Neural progenitor cell (in vitro differentiated cells): ENCODE data around the gene RPS6KA5. TPM values are rescaled to one million over a fixed set of nuclear protein-coding genes. Genes with fewer than 3 reads are reported as not detected.
A peak's percentile ranks its signal among the peaks of the same experiment; 100 is the strongest.

Experiments
- DNase-seq: peaks from one replicate; pipeline ENCODE4 v3.0.0-alpha.2; 2016; ENCODE audit warnings: low spot score
- H2AFZ ChIP-seq: fragments of 200-600 bp; sonication (generic); replicated peaks from 2 replicates; pipeline ENCODE4 v1.6.1; 2016; ENCODE audit warnings: antibody characterized with exemption
- H3F3A ChIP-seq: fragments of 200-600 bp; sonication (generic); 2 replicates; pipeline ENCODE4 v1.6.1; 2016; ENCODE audit warnings: antibody characterized with exemption, low read depth
- H3K27ac ChIP-seq: fragments of 200-600 bp; sonication (generic); 2 replicates; pipeline ENCODE4 v1.5.1; 2016; ENCODE audit warnings: mild to moderate bottlenecking
- H3K27me3 ChIP-seq: fragments of 200-600 bp; sonication (generic); 2 replicates; pipeline ENCODE4 v1.6.1; 2016; ENCODE audit warnings: mild to moderate bottlenecking, moderate library complexity
- H3K36me3 ChIP-seq: fragments of 200-600 bp; sonication (generic); 2 replicates; pipeline ENCODE4 v1.5.1; 2016
- H3K4me1 ChIP-seq: fragments of 200-600 bp; sonication (generic); 2 replicates; pipeline ENCODE4 v1.6.1; 2016; ENCODE audit warnings: mixed run types
- H3K4me2 ChIP-seq: fragments of 200-600 bp; sonication (generic); 2 replicates; pipeline ENCODE4 v1.6.1; 2016
- H3K4me3 ChIP-seq: fragments of 200-600 bp; sonication (generic); 2 replicates; pipeline ENCODE4 v1.5.1; 2016
- H3K79me2 ChIP-seq: fragments of 200-600 bp; sonication (generic); 2 replicates; pipeline ENCODE4 v1.6.1; 2016; ENCODE audit warnings: low read depth
- H3K9ac ChIP-seq: fragments of 200-600 bp; sonication (generic); 2 replicates; pipeline ENCODE4 v1.6.1; 2016
- H3K9me3 ChIP-seq: fragments of 200-600 bp; sonication (generic); 2 replicates; pipeline ENCODE4 v1.5.1; 2016; ENCODE audit warnings: low read depth
- H4K20me1 ChIP-seq: fragments of 200-600 bp; sonication (generic); 2 replicates; pipeline ENCODE4 v1.6.1; 2016; ENCODE audit warnings: low read depth
- H3K27ac Mint-ChIP-seq: 3 replicates; pipeline ENCODE4 v1.8.0; 2021; ENCODE audit warnings: mixed read lengths
- H3K27me3 Mint-ChIP-seq: 2 replicates; pipeline ENCODE4 v1.8.0; 2022; ENCODE audit warnings: low read depth, mild to moderate bottlenecking, inconsistent platforms, moderate library complexity, mixed read lengths; ENCODE audit not compliant: insufficient read depth
- H3K36me3 Mint-ChIP-seq: 3 replicates; pipeline ENCODE4 v1.8.0; 2021; ENCODE audit warnings: mixed read lengths
- H3K4me1 Mint-ChIP-seq: 3 replicates; pipeline ENCODE4 v1.8.0; 2021; ENCODE audit warnings: mixed read lengths
- H3K4me3 Mint-ChIP-seq: 3 replicates; pipeline ENCODE4 v1.8.0; 2021; ENCODE audit warnings: mild to moderate bottlenecking, moderate library complexity, mixed read lengths
- H3K9me3 Mint-ChIP-seq: 3 replicates; pipeline ENCODE4 v1.8.0; 2020; ENCODE audit warnings: mixed read lengths
- EZH2 ChIP-seq: fragments of 200-600 bp; sonication (generic); IDR thresholded peaks from 2 replicates; pipeline ENCODE4 v1.6.1; 2017; ENCODE audit warnings: antibody characterized with exemption, mild to moderate bottlenecking, moderate library complexity
- EZH2phosphoT487 ChIP-seq: fragments of 200-600 bp; sonication (generic); IDR thresholded peaks from 2 replicates; pipeline ENCODE4 v1.6.1; 2017; ENCODE audit warnings: antibody characterized with exemption
- total RNA-seq: library from RNA; depleted of rRNA; stranded (reverse); fragments of >200 nt; gene quantifications from 2 replicates; pipeline ENCODE4 v1.2.3, GENCODE V29; 2015; ENCODE audit warnings: low replicate concordance
- TF ChIP-seq, protein P1 (sequence below): fragments of 200-600 bp; sonication (generic); IDR thresholded peaks from 2 replicates; pipeline ENCODE4 v1.5.1; 2017; ENCODE audit warnings: antibody characterized with exemption, mild to moderate bottlenecking

RPS6KA5 gene
- total RNA-seq, 1 donor from 2014 or later, result 8.3 TPM

- H3K36me3 Mint-ChIP-seq, result no peaks in the 10 kb centered on the region
- Histone ChIP-seq H3K9me3 (no peaks in the 10 kb centered on the region), H3K9ac (no peak overlapping the region), H3K79me2 (no peaks in the 10 kb centered on the region), H3K36me3 (no peaks in the 10 kb centered on the region), H3K4me2 (no peak overlapping the region), H3K27me3 (no peaks in the 10 kb centered on the region), H3F3A (no peaks in the 10 kb centered on the region), H3K4me1 (peaks cover 6% of the 10 kb centered on the region), H2AFZ (no peak overlapping the region), H3K4me3 (no peak overlapping the region), H3K27ac (no peak overlapping the region), H4K20me1 (no peaks in the 10 kb centered on the region)
- peaks cover 4% of the 10 kb centered on the region for H3K27me3 Mint-ChIP-seq
- no peak overlapping the region for H3K4me3 Mint-ChIP-seq
- no peaks in the 10 kb centered on the region for H3K9me3 Mint-ChIP-seq
- no peak for TF ChIP-seq EZH2
- no peak for TF ChIP-seq EZH2phosphoT487
- TF ChIP-seq, protein P1, sequence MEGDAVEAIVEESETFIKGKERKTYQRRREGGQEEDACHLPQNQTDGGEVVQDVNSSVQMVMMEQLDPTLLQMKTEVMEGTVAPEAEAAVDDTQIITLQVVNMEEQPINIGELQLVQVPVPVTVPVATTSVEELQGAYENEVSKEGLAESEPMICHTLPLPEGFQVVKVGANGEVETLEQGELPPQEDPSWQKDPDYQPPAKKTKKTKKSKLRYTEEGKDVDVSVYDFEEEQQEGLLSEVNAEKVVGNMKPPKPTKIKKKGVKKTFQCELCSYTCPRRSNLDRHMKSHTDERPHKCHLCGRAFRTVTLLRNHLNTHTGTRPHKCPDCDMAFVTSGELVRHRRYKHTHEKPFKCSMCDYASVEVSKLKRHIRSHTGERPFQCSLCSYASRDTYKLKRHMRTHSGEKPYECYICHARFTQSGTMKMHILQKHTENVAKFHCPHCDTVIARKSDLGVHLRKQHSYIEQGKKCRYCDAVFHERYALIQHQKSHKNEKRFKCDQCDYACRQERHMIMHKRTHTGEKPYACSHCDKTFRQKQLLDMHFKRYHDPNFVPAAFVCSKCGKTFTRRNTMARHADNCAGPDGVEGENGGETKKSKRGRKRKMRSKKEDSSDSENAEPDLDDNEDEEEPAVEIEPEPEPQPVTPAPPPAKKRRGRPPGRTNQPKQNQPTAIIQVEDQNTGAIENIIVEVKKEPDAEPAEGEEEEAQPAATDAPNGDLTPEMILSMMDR, result no peak
- no peak overlapping the region for H3K27ac Mint-ChIP-seq
- H3K4me1 Mint-ChIP-seq, result peaks cover 7% of the 10 kb centered on the region
- no peak for DNase-seq
Observed at GRCh38 chr14:91082282-91082681, 21.8 kb upstream of the RPS6KA5 start.

GRCh38 chr14:91080071-91080470 is 19.6 kb upstream of the RPS6KA5 start:
- Histone ChIP-seq H3K4me2 (no peak overlapping the region), H3K9me3 (no peaks in the 10 kb centered on the region), H3K79me2 (no peaks in the 10 kb centered on the region), H2AFZ (no peak overlapping the region), H3K4me1 (peaks cover 6% of the 10 kb centered on the region), H3K36me3 (no peaks in the 10 kb centered on the region), H3K9ac (no peak overlapping the region), H3K4me3 (no peak overlapping the region), H3K27ac (no peak overlapping the region), H3K27me3 (no peaks in the 10 kb centered on the region), H3F3A (no peaks in the 10 kb centered on the region), H4K20me1 (no peaks in the 10 kb centered on the region)
- Mint-ChIP-seq H3K36me3 (no peaks in the 10 kb centered on the region), H3K27ac (no peak overlapping the region), H3K4me1 (peaks cover 7% of the 10 kb centered on the region), H3K4me3 (no peak overlapping the region), H3K9me3 (no peaks in the 10 kb centered on the region), H3K27me3 (peaks cover 2% of the 10 kb centered on the region)
- DNase-seq, result no peak
- TF ChIP-seq EZH2phosphoT487 (no peak), EZH2 (no peak)
- TF ChIP-seq, protein P1, result no peak

DNA sequence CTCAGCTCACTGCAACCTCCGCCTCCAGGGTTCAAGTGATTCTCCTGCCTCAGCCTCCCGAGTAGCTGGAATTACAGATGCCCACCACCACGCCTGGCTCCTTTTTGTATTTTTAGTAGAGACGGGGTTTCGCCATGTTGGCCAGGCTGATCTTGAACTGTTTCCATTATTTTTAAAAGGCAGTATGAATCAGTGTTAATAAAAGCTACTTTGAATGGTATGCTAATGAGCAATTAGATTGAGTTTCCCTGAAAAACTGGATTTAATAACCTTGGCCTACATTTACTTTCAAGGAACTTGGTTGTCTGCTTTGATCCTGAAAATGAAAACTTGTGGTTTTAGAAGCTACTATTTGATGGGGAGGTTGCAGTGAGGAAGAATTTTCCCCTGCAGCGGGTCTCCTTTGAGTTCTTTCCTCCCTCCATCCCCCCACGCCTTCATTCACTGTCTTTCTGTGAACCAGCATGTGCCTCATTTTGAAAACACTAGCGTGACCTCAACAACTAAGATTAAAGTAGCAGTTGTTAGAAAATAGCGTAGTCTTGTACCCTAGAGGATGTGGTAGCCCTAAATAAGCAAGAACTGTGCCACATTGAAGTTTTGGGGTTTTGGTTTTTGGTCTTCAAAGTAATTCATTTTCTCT is 17.8 kb upstream of the RPS6KA5 start:
- Histone ChIP-seq H3K4me1 (peaks cover 6% of the 10 kb centered on the region), H3K9ac (no peak overlapping the region), H3K9me3 (no peaks in the 10 kb centered on the region), H3K79me2 (no peaks in the 10 kb centered on the region), H3K4me3 (no peak overlapping the region), H3K36me3 (no peaks in the 10 kb centered on the region), H2AFZ (peak overlapping the region; percentile 95), H3K4me2 (peak overlapping the region; percentile 40), H3F3A (no peaks in the 10 kb centered on the region), H3K27me3 (no peaks in the 10 kb centered on the region), H3K27ac (no peak overlapping the region), H4K20me1 (no peaks in the 10 kb centered on the region)
- Mint-ChIP-seq H3K27ac (peak overlapping the region; percentile 69), H3K36me3 (no peaks in the 10 kb centered on the region), H3K27me3 (no peaks in the 10 kb centered on the region), H3K4me1 (peaks cover 7% of the 10 kb centered on the region), H3K9me3 (no peaks in the 10 kb centered on the region), H3K4me3 (no peak overlapping the region)
- no peak for DNase-seq
- TF ChIP-seq EZH2 (no peak), EZH2phosphoT487 (no peak)
- TF ChIP-seq, protein P1, result no peak
